ENCODE results near the gene TBC1D2.
A peak's percentile ranks its signal among the peaks of the same experiment; 100 is the strongest.
"Not testable (repeated sequence)": the region's sequence is repeated elsewhere in the genome, so short reads cannot be mapped to it uniquely, and the experiment has no call there.

TBC1D2 gene

GRCh38 chr9:98255578-98256296, at the start of gene TBC1D2:
TSS of gene TBC1D2 (minus strand) at chr9:98255649. CDS start at chr9:98255541, 108 bp downstream.
- DNase-seq = peak; percentile 96

- no peak for DNase-seq
These were observed 48.9 kb upstream of the TBC1D2 start for GRCh38 chr9:98304381-98304780.

DNA sequence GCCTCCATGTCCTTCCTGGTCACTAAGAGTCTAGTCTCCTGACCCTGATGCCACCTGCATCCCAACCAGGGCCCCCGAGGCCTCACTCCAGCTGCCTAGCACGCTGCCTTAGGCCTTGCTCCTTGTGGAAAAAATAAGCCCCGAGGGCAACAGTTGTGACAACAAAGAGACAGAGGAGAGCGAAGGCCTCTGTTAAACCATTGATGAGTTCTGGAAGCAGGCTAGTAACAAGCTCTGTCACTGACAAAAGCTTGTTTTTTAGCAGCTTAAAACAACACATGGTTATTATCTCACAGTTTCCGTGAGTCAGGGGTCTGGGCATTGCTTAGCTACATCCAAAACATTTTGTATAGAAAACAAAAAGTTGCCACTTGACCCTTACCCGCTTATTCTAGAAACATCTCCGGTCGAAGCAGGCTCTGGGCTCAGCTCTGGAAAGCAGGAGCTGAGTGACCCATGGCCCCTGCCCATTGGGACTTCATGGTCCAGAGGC, 48.2 kb upstream of the TBC1D2 start:
- DNase-seq = no peak

DNA sequence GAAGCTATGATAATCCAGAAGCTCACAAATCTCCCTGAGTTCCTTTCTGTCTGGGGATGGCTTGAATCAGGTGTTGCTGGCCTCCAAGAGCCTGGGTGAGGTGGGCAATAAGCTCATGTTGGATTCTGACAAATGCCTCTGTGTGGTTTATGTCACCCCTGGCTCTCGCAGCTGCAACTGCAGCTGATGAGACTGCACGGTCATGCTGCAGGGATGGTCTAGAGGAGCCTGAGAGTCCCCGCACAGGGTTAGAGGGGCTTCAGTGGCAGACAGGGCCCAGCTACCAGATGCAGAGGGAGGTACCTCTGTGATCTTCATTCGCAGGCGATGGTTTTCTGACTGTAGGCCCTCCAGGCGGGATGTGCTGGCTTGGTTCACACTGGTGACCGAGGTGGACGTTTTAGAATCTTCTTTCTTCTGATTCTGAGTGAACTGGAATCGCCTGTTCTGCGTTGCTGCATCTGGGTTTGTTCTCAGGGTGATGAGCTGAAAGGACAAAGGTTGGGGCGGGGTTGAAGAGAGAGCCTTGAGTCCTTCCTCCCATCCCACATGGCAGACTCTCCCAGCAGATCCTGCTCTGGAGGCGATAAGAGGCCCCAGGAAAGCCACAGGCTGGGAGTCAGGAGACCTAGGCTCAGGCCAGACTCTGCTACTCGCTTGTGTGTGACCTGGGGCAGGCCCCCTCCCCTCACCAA, 47.6 kb upstream of the TBC1D2 start:
- DNase-seq = no peak

GRCh38 chr9:98302150-98302549, 46.7 kb upstream of the TBC1D2 start:
- DNase-seq = no peak

GRCh38 chr9:98300611-98301010, 45.2 kb upstream of the TBC1D2 start:
- no peak for DNase-seq

- DNase-seq = no peak
These were observed 43.0 kb upstream of the TBC1D2 start for GRCh38 chr9:98298476-98298875.

- no peak for DNase-seq
These were observed 40.4 kb upstream of the TBC1D2 start for GRCh38 chr9:98295824-98296223.

- no peak for DNase-seq
These were observed 36.4 kb upstream of the TBC1D2 start for GRCh38 chr9:98291820-98292219.

- DNase-seq = no peak
These were observed 35.0 kb upstream of the TBC1D2 start for GRCh38 chr9:98290411-98290810.

- DNase-seq = no peak
These were observed 34.3 kb upstream of the TBC1D2 start for GRCh38 chr9:98289614-98290201.

DNA sequence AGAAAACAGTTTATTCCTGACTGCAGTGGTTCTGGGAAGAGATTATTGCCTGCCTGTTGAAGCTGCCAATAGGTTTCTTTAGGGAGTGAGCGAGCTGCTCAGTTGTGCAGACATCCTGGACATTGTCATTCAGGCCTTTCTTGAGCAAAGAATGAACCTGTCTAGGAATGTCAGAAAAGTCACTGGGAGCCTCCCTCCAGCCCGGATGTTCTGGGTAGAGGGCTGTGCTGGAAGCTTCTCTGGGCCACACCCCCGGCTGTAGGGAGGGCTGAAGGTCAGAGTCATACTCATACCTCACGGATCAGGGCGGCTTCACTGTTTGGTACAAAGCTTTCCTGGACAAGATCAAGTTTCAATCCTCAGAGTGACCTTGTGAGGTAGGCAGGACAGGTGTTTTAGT, 33.4 kb upstream of the TBC1D2 start:
- no peak for DNase-seq

DNA sequence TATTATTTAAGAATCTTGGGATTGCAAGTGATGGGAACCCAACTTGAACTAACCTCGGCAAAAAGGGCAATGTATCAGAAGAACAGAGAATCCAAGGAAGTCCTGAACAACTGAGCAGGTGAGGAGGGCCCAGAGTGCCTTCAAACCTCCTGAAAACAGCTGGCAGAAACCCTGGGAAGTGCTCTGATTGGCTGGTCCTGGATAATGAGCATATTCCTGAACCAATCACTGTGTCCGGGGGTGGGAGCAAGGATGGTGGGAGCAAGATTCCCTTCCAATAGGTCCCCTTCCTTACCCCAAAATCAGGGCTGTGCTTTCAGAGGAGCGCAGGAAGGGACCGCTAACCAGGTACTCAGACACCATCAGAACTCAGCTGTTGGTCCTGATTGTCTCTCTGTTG, 31.9 kb upstream of the TBC1D2 start:
- no peak for DNase-seq

- DNase-seq = no peak
These were observed 30.0 kb upstream of the TBC1D2 start for GRCh38 chr9:98285446-98285845.

DNA sequence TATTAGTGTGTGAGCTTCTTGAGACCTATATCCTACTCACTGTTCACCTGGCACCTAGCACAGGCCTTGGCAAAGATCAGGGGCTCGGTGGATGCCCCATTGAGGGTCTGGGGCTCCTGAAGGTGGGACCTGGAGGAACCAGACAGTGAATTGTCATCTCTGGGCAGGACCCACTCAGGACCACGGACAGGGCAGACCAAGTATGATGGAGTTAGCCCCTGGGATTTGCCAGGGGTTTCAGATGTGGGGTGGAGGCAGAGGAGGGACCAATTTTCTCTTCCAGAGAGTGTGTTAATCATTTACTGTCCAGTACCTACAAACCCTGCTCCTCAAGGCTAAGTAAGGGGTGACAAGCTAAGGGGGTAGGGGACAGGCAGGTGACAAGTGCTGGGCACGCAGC, 29.3 kb upstream of the TBC1D2 start:
- no peak for DNase-seq

GRCh38 chr9:98283143-98283542, 27.7 kb upstream of the TBC1D2 start:
- DNase-seq = not testable (repeated sequence)

- no peak for DNase-seq
These were observed 25.8 kb upstream of the TBC1D2 start for GRCh38 chr9:98281281-98281680.

- DNase-seq = peak; percentile 63
These were observed 25.1 kb upstream of the TBC1D2 start for GRCh38 chr9:98280574-98280973.

GRCh38 chr9:98280162-98280561, 24.7 kb upstream of the TBC1D2 start:
- no peak for DNase-seq

DNA sequence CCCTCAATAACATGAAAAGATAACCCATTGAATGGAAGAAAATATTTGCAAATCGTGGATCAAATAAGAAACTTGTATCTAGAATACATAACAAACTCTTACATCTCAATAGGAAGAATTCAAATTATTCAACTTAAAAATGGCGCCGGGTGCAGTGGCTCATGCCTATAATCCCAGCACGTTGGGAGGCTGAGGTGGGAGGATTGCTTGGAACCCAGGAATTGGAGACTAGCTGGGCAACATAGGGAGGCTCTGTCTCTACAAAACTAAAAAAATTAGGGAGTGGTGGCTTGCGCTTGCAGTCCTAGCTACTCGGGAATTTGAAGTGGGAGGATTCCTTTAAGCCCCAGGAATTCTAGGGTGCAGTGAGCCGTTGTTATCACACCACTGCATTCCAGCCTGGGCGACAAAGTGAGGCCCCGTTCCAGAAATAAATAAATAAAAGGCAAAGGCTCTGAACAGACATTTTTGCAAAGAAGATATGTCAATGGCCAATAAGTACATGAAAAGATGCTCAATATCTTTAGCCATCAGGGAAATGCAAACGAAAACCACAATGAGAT, 21.5 kb upstream of the TBC1D2 start:
- DNase-seq = no peak

DNA sequence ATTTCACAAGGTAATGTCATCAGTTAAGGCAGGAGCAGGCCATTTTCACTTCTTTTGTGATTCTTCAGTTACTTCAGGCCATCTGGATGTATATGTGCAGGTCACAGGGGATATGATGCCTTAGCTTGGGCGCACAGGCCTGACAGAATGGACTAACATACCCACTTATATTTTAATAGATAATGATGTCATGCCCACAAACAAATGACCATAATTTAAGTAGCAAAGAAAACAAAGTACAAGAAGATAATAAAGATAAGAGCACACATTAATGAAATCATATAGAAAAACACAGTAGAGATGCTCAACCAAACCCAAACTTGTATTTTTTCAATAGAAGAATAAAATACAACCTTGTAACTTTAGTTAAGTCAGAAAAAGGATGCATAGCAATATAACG, 19.7 kb upstream of the TBC1D2 start:
- DNase-seq = no peak

DNA sequence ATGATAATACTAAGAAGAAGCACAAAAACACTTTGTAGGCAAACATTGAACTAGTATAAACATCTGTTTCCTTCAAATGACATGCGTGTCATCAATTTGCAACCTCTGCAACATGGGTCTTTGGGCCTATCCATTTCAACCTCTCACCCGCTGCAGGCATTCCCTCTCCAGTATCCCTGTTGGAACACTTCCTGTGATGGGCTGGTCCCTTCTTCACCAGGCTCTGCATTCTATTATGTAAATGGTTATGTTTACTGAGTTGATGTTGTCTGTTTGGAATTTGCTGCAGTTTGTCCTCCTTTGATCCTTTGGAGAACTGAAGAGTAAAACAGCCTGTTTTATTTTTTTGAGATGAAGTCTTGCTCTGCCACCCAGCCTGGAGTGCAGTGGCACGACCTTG, 16.6 kb upstream of the TBC1D2 start:
- no peak for DNase-seq

DNA sequence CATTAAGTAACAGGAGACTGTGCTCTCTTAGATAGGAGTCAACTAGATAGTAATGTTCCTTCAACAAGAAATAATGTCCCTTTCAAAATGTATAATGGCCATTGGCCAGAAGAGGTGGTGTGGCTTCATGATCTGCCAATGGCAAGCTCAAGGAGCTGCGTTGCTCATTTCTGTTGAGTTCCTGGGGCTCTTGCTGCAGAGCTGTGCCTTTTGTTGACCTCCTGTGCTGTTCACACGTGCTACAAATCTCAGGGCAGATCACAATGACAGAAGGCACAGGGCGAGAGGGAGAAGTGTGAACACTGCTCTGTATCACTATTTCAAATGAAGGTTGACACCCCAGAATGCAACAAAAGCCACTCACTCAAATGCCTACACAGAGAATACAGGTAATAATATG, 16.0 kb upstream of the TBC1D2 start:
- no peak for DNase-seq

- not testable (repeated sequence) for DNase-seq
These were observed 14.8 kb upstream of the TBC1D2 start for GRCh38 chr9:98270284-98270683.
